H54 (cell line): ENCODE results near the gene ZNF485.

Experiments used
- DNase-seq: peaks from one replicate; pipeline ENCODE4 v3.0.0; 2011; ENCODE audit warnings: low spot score, mixed read lengths; ENCODE audit not compliant: insufficient read length
- FAIRE-seq: peaks from 3 replicates; lab custom pipeline; 2011; peaks lifted over from hg19 to GRCh38; lab: Jason Lieb, UNC
- POLR2A ChIP-seq: IDR thresholded peaks from 2 replicates; pipeline ENCODE4 v1.6.1; 2011; ENCODE audit warnings: low read depth, mild to moderate bottlenecking, low read length

Gene ZNF485

DNA sequence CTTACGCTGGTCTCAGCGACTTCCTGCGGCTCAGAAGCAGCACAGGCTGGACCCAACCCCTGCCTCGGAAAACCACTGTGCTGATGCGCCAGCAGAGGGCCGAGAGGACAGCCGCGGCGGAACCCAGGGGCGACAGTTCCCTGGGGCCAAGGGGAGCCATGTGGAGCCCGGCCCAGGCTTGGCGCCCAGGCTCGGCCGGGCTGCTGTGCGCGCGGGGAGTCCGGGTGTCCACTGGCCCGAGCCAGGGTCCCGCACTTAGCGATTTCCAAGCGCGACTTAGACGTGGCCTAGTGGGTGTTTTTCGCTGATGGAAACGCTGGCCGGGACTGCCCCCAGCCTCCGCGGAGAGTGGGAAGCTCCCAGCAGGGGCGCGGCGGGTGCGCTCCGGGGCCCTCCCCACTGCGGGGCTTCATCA lies 61.1 kb downstream of the ZNF485 start:
- no peak for FAIRE-seq
- no peak for DNase-seq

More for the DNA sequence above, 61.1 kb downstream of the ZNF485 start:
- TF ChIP-seq POLR2A: no peak
